Epithelial cell of proximal tubule (primary cell): ENCODE results near the gene GUCY1A2. TPM values are rescaled to one million over a fixed set of nuclear protein-coding genes. Genes with fewer than 3 reads are reported as not detected.

Source experiments
- DNase-seq: peaks from one replicate; pipeline ENCODE4 v3.0.0-alpha.2; 2011; ENCODE audit warnings: low read depth
- H3K4me3 ChIP-seq: 2 replicates; pipeline ENCODE4 v1.5.1; 2011; ENCODE audit warnings: low read depth, mild to moderate bottlenecking, low read length
- CTCF ChIP-seq: conservative IDR thresholded peaks from 2 replicates; pipeline ENCODE4 v1.5.1; 2012; ENCODE audit warnings: low read depth, mild to moderate bottlenecking, low read length
- total RNA-seq: library from RNA; depleted of rRNA; stranded (reverse); fragments of >200 nt; gene quantifications from 2 replicates; pipeline ENCODE4 v1.2.3, GENCODE V29; 2015

The GUCY1A2 gene
- total RNA-seq, 1 donor from 2014 or later = 0.06 TPM

- no peak for TF ChIP-seq CTCF
- DNase-seq = no peak
- H3K4me3 ChIP-seq = no peak overlapping the region
Measured at GRCh38 chr11:107041088-107041444, 22.8 kb upstream of the GUCY1A2 start.

GRCh38 chr11:107040433-107041087 lies 22.3 kb upstream of the GUCY1A2 start:
- TF ChIP-seq CTCF = no peak
- no peak overlapping the region for H3K4me3 ChIP-seq
- no peak for DNase-seq

GRCh38 chr11:107025673-107026072 lies 7.4 kb upstream of the GUCY1A2 start:
- H3K4me3 ChIP-seq = no peak overlapping the region
- no peak for DNase-seq
- TF ChIP-seq CTCF = no peak

GRCh38 chr11:107020594-107020993 lies 2.3 kb upstream of the GUCY1A2 start:
- TF ChIP-seq CTCF = no peak
- no peak for DNase-seq
- H3K4me3 ChIP-seq = no peak overlapping the region

- no peak for TF ChIP-seq CTCF
- no peak for DNase-seq
- H3K4me3 ChIP-seq = peak overlapping the region; percentile 45
Measured at GRCh38 chr11:107018902-107019493, 722 bp upstream of the GUCY1A2 start.

GRCh38 chr11:107017433-107018218 lies 650 bp downstream of the GUCY1A2 start:
- H3K4me3 ChIP-seq = peak overlapping the region; percentile 47
- peak; percentile 49 for TF ChIP-seq CTCF
- no peak for DNase-seq
